ENCODE measurements around the gene YES1. TPM values are rescaled to one million over a fixed set of nuclear protein-coding genes. Genes with fewer than 3 reads are reported as not detected.
"Not testable (repeated sequence)": the region's sequence is repeated elsewhere in the genome, so short reads cannot be mapped to it uniquely, and the experiment has no call there.

Gene YES1
- total RNA-seq, 2 donors from 2014 or later = 88.5 to 116 TPM

- H3K9me3 ChIP-seq = no peaks in the 10 kb centered on the region
- 95% methylated on average over 1 of the region's 1 CpG for WGBS
- H3K27me3 ChIP-seq (replicated peaks; ENCODE audit: insufficient read depth) = no peaks in the 10 kb centered on the region
- TF ChIP-seq POLR2AphosphoS5 (IDR thresholded peaks at IDR 0.05) (no peak), POLR2A (IDR thresholded peaks at IDR 0.05) (no peak), CTCF (IDR thresholded peaks at IDR 0.05) (no peak)
- H3K4me1 ChIP-seq (replicated peaks) = no peaks in the 10 kb centered on the region
- intact Hi-C loops (cut with DNase I) = no loop called here
- no peak for DNase-seq (ENCODE audit: low spot score)
- no peak overlapping the region for H3K4me3 ChIP-seq
- H3K36me3 ChIP-seq = no peaks in the 10 kb centered on the region
- H3K27ac ChIP-seq = no peak overlapping the region
These were observed 12.1 kb downstream of the YES1 start for GRCh38 chr18:799943-800342.

GRCh38 chr18:795383-795782, 16.7 kb downstream of the YES1 start:
- H3K4me3 ChIP-seq; H3K36me3 ChIP-seq; H3K9me3 ChIP-seq; H3K27me3 ChIP-seq (replicated peaks; ENCODE audit: insufficient read depth); H3K4me1 ChIP-seq (replicated peaks); DNase-seq (ENCODE audit: low spot score); H3K27ac ChIP-seq; intact Hi-C loops (cut with DNase I): not testable (repeated sequence)
- WGBS = 86% methylated on average over 1 of the region's 1 CpG

GRCh38 chr18:789397-789796, 22.6 kb downstream of the YES1 start:
- 91% methylated on average over 1 of the region's 1 CpG for WGBS
- intact Hi-C loops (cut with DNase I) = no loop called here
- no peak for DNase-seq (ENCODE audit: low spot score)
- TF ChIP-seq CTCF (IDR thresholded peaks at IDR 0.05) (no peak), POLR2A (IDR thresholded peaks at IDR 0.05) (no peak)
- Histone ChIP-seq H3K4me3 (no peak overlapping the region), H3K9me3 (no peaks in the 10 kb centered on the region), H3K27ac (no peak overlapping the region), H3K36me3 (no peaks in the 10 kb centered on the region), H3K4me1 (replicated peaks) (no peaks in the 10 kb centered on the region), H3K27me3 (replicated peaks; ENCODE audit: insufficient read depth) (no peaks in the 10 kb centered on the region)

- no peak overlapping the region for H3K27ac ChIP-seq
- no peak for TF ChIP-seq POLR2A (IDR thresholded peaks at IDR 0.05)
- TF ChIP-seq CTCF (IDR thresholded peaks at IDR 0.05) = no peak
- intact Hi-C loops (cut with DNase I) = no loop called here
- no peaks in the 10 kb centered on the region for H3K4me1 ChIP-seq (replicated peaks)
- H3K4me3 ChIP-seq = no peak overlapping the region
- H3K27me3 ChIP-seq (replicated peaks; ENCODE audit: insufficient read depth) = no peaks in the 10 kb centered on the region
- H3K9me3 ChIP-seq = no peaks in the 10 kb centered on the region
- 84% methylated on average over 1 of the region's 1 CpG for WGBS
- no peaks in the 10 kb centered on the region for H3K36me3 ChIP-seq
- DNase-seq (ENCODE audit: low spot score) = no peak
These were observed 26.8 kb downstream of the YES1 start for GRCh38 chr18:785242-785641.

GRCh38 chr18:784470-785172, 27.4 kb downstream of the YES1 start:
- H3K27ac ChIP-seq = no peak overlapping the region
- H3K4me1 ChIP-seq (replicated peaks) = no peaks in the 10 kb centered on the region
- H3K27me3 ChIP-seq (replicated peaks; ENCODE audit: insufficient read depth) = no peaks in the 10 kb centered on the region
- DNase-seq (ENCODE audit: low spot score) = no peak
- H3K36me3 ChIP-seq = no peaks in the 10 kb centered on the region
- intact Hi-C loops (cut with DNase I) = no loop called here
- WGBS = 88% methylated on average over 5 of the region's 5 CpGs
- no peak overlapping the region for H3K4me3 ChIP-seq
- H3K9me3 ChIP-seq = no peaks in the 10 kb centered on the region
- TF ChIP-seq POLR2AphosphoS5 (IDR thresholded peaks at IDR 0.05) (no peak), CTCF (IDR thresholded peaks at IDR 0.05) (no peak), POLR2A (IDR thresholded peaks at IDR 0.05) (no peak)

Data from prostate gland (tissue), 2 donors.